Stimulated activated CD4-positive, alpha-beta T cell treated with anti-CD3 and anti-CD28 coated beads, Interleukin-2, amount 100 ng/mL, for 24 hours (primary cell): Measurements from ENCODE around the gene TYR.
"Not testable (repeated sequence)": the region's sequence is repeated elsewhere in the genome, so short reads cannot be mapped to it uniquely, and the experiment has no call there.

Experiments
- DNase-seq, 2 donors: peaks; one replicate each; pipeline ENCODE4 v3.0.0-alpha.2; 2020

The TYR gene

GRCh38 chr11:89177691-89178231, at the start of gene TYR:
TSS of gene TYR (plus strand) at chr11:89177875. CDS start at chr11:89177954, 79 bp downstream.
- DNase-seq = no peak

DNA sequence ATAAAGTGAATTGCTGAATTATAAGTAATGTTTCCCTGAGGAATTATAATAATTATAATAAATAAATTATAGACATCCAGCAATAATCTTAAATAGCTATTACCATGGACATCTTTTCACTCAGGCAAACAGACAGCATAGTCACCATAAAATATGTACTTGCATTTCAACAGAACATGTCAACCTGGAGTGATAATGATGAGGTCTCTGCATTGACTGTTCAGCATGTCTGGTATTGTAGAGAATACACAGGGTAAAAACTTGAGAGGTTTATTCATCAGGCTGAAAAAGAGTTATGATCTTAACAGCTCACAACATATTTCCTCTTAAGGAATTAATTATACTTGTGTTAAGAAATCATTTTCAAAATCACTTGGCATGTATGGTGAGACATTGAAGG, 41.1 kb upstream of the TYR start:
- no peak for DNase-seq

- DNase-seq = no peak
Measured at GRCh38 chr11:89147229-89147628, 30.4 kb upstream of the TYR start.

DNA sequence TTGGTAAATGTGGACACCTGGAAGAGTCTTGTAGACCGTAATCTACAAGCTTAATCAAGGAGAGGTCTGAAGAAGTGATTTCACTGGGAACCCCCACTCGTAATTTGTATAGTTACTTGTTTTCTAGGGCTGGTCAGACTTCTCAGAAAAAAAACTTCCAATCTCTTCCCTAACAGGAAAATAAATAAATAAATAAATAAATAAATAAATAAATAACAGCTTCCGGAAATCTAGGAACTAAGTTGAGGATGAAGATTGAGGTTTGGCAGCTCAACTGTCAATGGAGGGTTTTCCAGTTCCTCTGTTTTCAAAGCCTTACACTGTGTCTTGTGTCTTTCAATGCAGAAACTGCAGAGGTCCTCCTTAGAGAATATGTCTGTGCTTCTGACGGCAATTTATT, 17.7 kb upstream of the TYR start:
- DNase-seq = no peak

- DNase-seq = no peak
Measured at GRCh38 chr11:89161949-89162348, 15.7 kb upstream of the TYR start.

DNA sequence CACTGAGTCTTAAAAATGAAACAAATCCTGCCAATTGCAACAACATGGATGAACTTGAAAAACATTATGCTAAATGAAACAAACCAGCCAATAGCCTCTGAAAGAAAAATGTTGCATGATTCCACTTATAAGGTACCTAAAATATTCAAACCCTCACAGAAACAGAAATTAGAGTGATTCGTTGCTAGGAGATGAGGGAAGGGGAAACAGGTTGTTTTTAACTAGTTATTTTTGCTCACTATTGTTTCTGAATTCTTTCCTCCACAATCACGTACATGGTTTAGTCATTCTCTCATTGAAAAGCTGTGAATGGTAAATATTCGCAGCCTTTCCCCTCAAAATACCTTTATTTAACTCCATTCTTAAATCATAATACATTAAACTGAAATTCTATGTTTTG, 14.0 kb upstream of the TYR start:
- DNase-seq = no peak

- DNase-seq = no peak
Measured at GRCh38 chr11:89168396-89168795, 9.3 kb upstream of the TYR start.

- DNase-seq = no peak
Measured at GRCh38 chr11:89175796-89176195, 1.9 kb upstream of the TYR start.

- no peak for DNase-seq
Measured at GRCh38 chr11:89176938-89177337, 737 bp upstream of the TYR start.

DNA sequence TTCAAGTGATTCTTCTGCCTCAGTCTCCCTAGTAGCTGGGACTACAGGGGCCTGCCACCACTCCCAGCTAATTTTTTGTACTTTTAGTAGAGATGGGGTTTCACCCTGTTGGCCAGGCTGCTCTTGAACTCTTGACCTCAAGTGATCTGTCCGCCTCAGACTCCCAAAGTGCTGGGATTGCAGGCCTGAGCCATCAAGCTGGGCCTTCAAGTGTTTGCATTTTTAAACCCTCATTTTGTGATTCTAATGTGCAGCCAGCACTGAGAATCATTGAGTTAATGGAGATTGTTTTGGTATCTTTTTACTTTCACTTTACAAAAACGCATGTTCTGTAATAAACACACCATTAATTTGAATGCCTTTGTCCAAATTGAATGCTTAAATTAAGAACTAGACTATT, 3.4 kb downstream of the TYR start:
- DNase-seq = no peak

- no peak for DNase-seq
Measured at GRCh38 chr11:89182773-89183518, 5.3 kb downstream of the TYR start.

DNA sequence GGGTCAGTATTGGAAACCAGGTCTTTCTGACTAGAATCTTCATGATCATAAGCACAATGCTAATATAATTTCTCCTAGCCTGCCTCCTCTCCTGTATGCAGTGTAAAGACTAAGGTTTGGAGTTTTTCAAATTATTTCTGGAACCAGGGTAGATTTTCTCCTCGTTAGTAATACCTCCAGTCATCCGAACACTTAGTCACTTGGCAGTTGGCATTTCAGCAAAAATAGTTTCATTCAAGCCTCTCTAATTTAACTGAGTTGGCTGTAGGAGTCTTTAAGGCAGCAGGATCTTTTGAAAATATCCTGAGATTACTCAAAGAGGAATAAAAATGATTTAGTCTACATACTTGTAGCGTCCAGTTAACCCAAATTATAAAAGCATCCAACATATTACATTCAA, 6.3 kb downstream of the TYR start:
- no peak for DNase-seq

DNA sequence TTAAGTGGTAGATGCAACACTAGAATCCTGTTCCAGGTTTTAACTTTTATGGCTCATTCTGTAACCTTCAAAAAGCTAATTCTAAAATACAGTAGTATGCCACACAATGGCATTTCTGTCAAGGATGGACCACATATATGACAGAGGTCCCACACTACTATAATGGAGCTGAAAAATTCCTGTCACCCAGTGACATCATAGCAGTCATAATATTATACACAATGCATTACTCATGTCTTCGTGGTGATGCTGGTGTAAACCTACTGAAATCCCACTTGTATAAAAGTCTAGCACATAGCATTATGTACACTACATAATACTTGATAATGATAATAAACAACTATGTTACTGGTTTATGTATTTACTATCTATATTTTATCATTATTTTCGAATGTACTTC, 12.1 kb downstream of the TYR start:
- DNase-seq = no peak

- DNase-seq = no peak
Measured at GRCh38 chr11:89201138-89201537, 23.5 kb downstream of the TYR start.

- DNase-seq = no peak
Measured at GRCh38 chr11:89203814-89204213, 26.1 kb downstream of the TYR start.

DNA sequence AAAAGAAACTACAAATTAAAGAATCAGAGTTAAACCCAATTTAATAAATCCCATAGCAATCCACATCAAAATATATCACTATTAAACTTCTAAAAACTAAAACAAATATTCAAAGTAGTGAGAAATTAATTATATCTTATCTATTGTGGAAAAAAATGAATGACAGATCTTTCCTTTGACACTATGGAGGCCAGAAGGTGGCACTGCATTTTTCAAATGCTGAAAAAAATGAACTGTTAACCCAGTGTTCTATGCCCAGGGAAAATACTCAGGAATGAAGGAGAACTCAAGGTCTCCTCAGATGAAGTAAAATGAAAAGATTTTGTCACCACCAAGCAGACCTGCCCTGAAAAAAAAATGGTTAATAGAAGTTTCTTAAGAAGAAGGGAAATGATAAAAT, 27.7 kb downstream of the TYR start:
- DNase-seq = no peak

DNA sequence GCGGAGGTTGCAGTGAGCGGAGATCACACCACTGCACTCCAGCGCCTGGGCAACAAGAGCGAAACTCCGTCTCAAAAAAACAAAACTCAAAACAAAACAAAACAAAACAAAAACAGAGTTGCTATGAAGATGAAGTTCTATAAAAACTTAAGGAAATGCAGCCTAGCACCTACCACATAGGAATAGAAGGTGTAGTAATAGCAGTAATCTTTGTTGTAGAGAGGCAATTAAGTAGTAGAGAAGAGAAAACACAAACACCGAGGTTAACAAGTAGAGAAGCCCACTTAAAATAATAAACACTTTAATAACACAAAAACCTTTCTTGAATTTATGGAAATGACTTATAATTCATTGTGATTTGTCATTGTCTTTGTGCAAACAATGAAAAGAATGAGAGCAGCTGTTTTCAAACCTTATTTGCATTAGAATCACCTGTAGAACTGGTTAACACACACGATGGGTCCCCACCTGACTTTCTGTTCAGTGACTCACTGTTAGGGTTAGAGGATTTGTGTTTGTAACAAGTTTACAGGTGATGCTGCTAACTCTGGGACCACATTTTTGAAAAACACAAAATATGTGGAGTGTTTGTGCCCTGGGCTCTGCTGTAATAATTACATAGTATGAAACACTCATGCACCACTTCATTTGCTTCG, 43.1 kb downstream of the TYR start:
- no peak for DNase-seq

DNA sequence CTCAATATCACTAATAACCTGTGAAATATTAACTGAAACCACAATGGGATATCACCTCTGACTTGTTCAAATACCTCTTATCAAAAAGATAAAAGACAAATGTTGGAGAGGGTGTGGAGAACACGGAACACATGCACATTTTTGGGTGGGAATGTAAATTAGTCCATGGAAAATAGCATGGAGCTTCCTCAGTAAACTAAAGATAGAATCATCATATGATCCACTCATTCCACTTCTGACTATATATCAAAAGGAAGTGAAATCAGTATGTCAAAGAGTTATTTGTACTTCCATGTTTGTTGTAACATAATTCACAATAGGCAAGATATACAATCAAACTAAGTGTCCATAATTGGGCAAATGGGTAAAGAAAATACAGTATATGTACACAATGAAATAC, 57.4 kb downstream of the TYR start:
- no peak for DNase-seq

DNA sequence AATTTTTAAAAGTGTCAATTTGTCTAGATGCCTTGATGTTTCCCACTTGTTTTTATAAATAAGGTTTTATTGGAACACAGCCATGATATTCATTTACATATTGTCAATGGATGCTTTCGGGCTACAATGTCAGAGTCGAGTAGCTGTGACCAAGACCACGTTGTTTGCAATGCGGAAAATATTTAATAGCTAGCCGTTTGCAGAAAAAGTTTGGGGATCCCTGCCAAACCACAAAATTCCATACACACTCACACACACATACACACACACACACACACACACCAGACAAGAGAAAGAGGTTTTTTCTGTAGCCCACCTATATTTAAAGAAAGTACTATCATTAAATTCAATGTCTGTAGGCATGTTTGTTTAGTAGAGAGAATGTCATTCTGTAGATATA, 58.3 kb downstream of the TYR start:
- DNase-seq = no peak

DNA sequence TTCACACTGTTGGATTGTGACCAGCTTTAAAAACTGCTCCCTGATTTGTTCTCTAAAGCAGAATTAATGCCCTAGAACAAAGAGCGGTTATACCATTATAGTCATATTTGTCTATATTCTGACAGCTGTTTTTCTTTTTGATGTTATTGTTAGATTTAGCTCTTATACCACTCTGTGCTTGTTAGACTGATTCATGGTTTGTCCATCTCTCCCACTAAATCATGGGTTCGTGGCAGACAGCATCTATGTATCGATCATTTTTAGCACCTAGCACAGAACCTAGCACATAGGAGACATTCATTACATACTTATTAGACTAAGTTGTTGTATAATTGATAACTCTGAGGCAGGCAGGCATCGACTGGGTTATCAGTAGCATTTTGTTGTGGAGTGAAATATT, 69.3 kb downstream of the TYR start:
- not testable (repeated sequence) for DNase-seq

DNA sequence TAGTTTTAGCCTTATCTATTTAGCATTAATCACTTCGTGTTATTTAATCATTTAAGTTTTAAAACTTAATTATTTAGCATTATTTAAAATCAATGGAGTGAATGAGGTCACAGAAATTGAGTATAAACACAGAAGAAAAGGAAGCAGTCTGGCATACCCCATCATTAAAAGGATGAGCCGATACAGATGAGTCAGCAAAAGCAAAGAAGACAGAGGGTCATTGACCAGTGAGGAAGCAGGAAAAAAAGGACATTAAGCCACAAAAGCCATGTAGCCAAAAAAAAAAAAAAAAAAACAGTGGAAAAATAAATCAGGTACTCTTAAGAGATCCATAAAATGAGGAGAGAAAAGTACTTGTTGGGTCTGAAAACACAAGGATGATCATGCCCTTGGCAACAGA, 71.5 kb downstream of the TYR start:
- no peak for DNase-seq

DNA sequence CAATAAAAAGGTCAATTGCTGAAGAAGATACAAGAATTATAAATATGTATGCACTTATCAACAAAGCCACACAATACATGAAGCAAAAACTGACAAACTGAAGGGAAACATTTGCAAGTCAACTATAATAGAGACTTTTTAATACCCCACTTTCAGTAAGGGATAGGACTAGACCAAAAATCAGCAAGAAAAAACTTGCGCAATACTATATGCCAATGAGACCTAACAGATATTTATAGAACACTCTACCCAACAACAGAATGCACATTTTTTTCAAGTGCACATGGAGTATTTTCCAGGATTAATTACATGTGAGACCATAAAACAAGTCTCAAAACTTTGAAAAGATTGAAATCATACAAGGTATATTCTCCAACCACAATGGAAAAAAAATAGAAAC, 83.8 kb downstream of the TYR start:
- not testable (repeated sequence) for DNase-seq

GRCh38 chr11:89267660-89268302, 90.1 kb downstream of the TYR start:
- no peak for DNase-seq

- not testable (repeated sequence) for DNase-seq
Measured at GRCh38 chr11:89272540-89273088, 94.9 kb downstream of the TYR start.
